ENCODE measurements around the gene ENOX1. TPM values are rescaled to one million over a fixed set of nuclear protein-coding genes. Genes with fewer than 3 reads are reported as not detected.

The ENOX1 gene
- total RNA-seq, 2 experiments from 2014 or later: not detected

GRCh38 chr13:43475140-43475539 lies 311.6 kb downstream of the ENOX1 start:
- H3K36me3 Mint-ChIP-seq: no peaks in the 10 kb centered on the region
- H3K4me3 Mint-ChIP-seq: no peak overlapping the region
- no peak overlapping the region for H3K27ac Mint-ChIP-seq
- H3K27me3 Mint-ChIP-seq: peaks cover 25% of the 10 kb centered on the region
- H3K4me1 Mint-ChIP-seq: no peaks in the 10 kb centered on the region
- ATAC-seq (ENCODE audit: low read depth): no peak
- no peaks in the 10 kb centered on the region for H3K9me3 Mint-ChIP-seq
- no peak for DNase-seq
- POLR2A ChIA-PET: no interaction called here

GRCh38 chr13:43473437-43473836 lies 313.3 kb downstream of the ENOX1 start:
- no peaks in the 10 kb centered on the region for H3K36me3 Mint-ChIP-seq
- no peaks in the 10 kb centered on the region for H3K9me3 Mint-ChIP-seq
- no peak overlapping the region for H3K4me3 Mint-ChIP-seq
- no peak for ATAC-seq (ENCODE audit: low read depth)
- no peak for DNase-seq
- H3K27ac Mint-ChIP-seq: no peak overlapping the region
- POLR2A ChIA-PET: no interaction called here
- no peaks in the 10 kb centered on the region for H3K4me1 Mint-ChIP-seq
- peaks cover 22% of the 10 kb centered on the region for H3K27me3 Mint-ChIP-seq

GRCh38 chr13:43472980-43473379 lies 313.8 kb downstream of the ENOX1 start:
- peaks cover 26% of the 10 kb centered on the region for H3K27me3 Mint-ChIP-seq

GRCh38 chr13:43472339-43472738 lies 314.4 kb downstream of the ENOX1 start:
- DNase-seq: no peak
- H3K4me1 Mint-ChIP-seq: no peaks in the 10 kb centered on the region
- POLR2A ChIA-PET: no interaction called here
- no peaks in the 10 kb centered on the region for H3K36me3 Mint-ChIP-seq
- H3K27ac Mint-ChIP-seq: no peak overlapping the region
- no peak overlapping the region for H3K4me3 Mint-ChIP-seq
- H3K9me3 Mint-ChIP-seq: no peaks in the 10 kb centered on the region
- no peak for ATAC-seq (ENCODE audit: low read depth)
- peaks cover 24% of the 10 kb centered on the region for H3K27me3 Mint-ChIP-seq

More at GRCh38 chr13:43472980-43473379, 313.8 kb downstream of the ENOX1 start:
- H3K27ac Mint-ChIP-seq: no peak overlapping the region
- no peak for DNase-seq
- H3K4me3 Mint-ChIP-seq: no peak overlapping the region
- no peaks in the 10 kb centered on the region for H3K9me3 Mint-ChIP-seq
- H3K36me3 Mint-ChIP-seq: no peaks in the 10 kb centered on the region
- no peak for ATAC-seq (ENCODE audit: low read depth)
- POLR2A ChIA-PET: no interaction called here
- H3K4me1 Mint-ChIP-seq: no peaks in the 10 kb centered on the region

GRCh38 chr13:43470610-43471009 lies 316.2 kb downstream of the ENOX1 start:
- POLR2A ChIA-PET: no interaction called here
- Mint-ChIP-seq H3K36me3 (no peaks in the 10 kb centered on the region), H3K4me3 (no peak overlapping the region), H3K27ac (no peak overlapping the region), H3K9me3 (no peaks in the 10 kb centered on the region), H3K4me1 (no peaks in the 10 kb centered on the region), H3K27me3 (peaks cover 24% of the 10 kb centered on the region)
- ATAC-seq (ENCODE audit: low read depth) (no peak), DNase-seq (no peak)

- no peak overlapping the region for H3K27ac Mint-ChIP-seq
- POLR2A ChIA-PET: no interaction called here
- no peaks in the 10 kb centered on the region for H3K4me1 Mint-ChIP-seq
- no peaks in the 10 kb centered on the region for H3K9me3 Mint-ChIP-seq
- DNase-seq (no peak), ATAC-seq (ENCODE audit: low read depth) (no peak)
- H3K27me3 Mint-ChIP-seq: peaks cover 19% of the 10 kb centered on the region
- no peak overlapping the region for H3K4me3 Mint-ChIP-seq
- no peaks in the 10 kb centered on the region for H3K36me3 Mint-ChIP-seq
These were observed 317.0 kb downstream of the ENOX1 start for GRCh38 chr13:43469791-43470190.

- Mint-ChIP-seq H3K4me3 (no peak overlapping the region), H3K9me3 (no peaks in the 10 kb centered on the region), H3K27ac (no peak overlapping the region), H3K27me3 (peaks cover 8% of the 10 kb centered on the region), H3K4me1 (no peaks in the 10 kb centered on the region), H3K36me3 (no peaks in the 10 kb centered on the region)
- POLR2A ChIA-PET: no interaction called here
- DNase-seq: no peak
- no peak for ATAC-seq (ENCODE audit: low read depth)
These were observed 322.1 kb downstream of the ENOX1 start for GRCh38 chr13:43464578-43465264.

- Mint-ChIP-seq H3K27ac (no peak overlapping the region), H3K36me3 (no peaks in the 10 kb centered on the region), H3K4me3 (no peak overlapping the region), H3K27me3 (peaks cover 11% of the 10 kb centered on the region), H3K9me3 (no peaks in the 10 kb centered on the region), H3K4me1 (no peaks in the 10 kb centered on the region)
- POLR2A ChIA-PET: no interaction called here
- DNase-seq (no peak), ATAC-seq (ENCODE audit: low read depth) (no peak)
These were observed 338.0 kb downstream of the ENOX1 start for GRCh38 chr13:43448605-43449336.

GRCh38 chr13:43446126-43446525 lies 340.6 kb downstream of the ENOX1 start:
- no peak for DNase-seq
- Mint-ChIP-seq H3K4me1 (no peaks in the 10 kb centered on the region), H3K4me3 (no peak overlapping the region), H3K27me3 (peaks cover 13% of the 10 kb centered on the region), H3K9me3 (no peaks in the 10 kb centered on the region), H3K27ac (no peak overlapping the region), H3K36me3 (no peaks in the 10 kb centered on the region)
- no peak for ATAC-seq (ENCODE audit: low read depth)
- POLR2A ChIA-PET: no interaction called here

- DNase-seq (no peak), ATAC-seq (ENCODE audit: low read depth) (no peak)
- no peak overlapping the region for H3K4me3 Mint-ChIP-seq
- peaks cover 13% of the 10 kb centered on the region for H3K27me3 Mint-ChIP-seq
- POLR2A ChIA-PET: no interaction called here
- no peaks in the 10 kb centered on the region for H3K4me1 Mint-ChIP-seq
- no peak overlapping the region for H3K27ac Mint-ChIP-seq
- no peaks in the 10 kb centered on the region for H3K36me3 Mint-ChIP-seq
- no peaks in the 10 kb centered on the region for H3K9me3 Mint-ChIP-seq
These were observed 341.1 kb downstream of the ENOX1 start for GRCh38 chr13:43445668-43446067.

- POLR2A ChIA-PET: no interaction called here
- DNase-seq (no peak), ATAC-seq (ENCODE audit: low read depth) (no peak)
- no peak overlapping the region for H3K4me3 Mint-ChIP-seq
- H3K27me3 Mint-ChIP-seq: peaks cover 16% of the 10 kb centered on the region
- H3K9me3 Mint-ChIP-seq: no peaks in the 10 kb centered on the region
- no peak overlapping the region for H3K27ac Mint-ChIP-seq
- no peaks in the 10 kb centered on the region for H3K4me1 Mint-ChIP-seq
- no peaks in the 10 kb centered on the region for H3K36me3 Mint-ChIP-seq
These were observed 342.7 kb downstream of the ENOX1 start for GRCh38 chr13:43444081-43444480.

GRCh38 chr13:43441899-43442499 lies 344.8 kb downstream of the ENOX1 start:
- no peak overlapping the region for H3K4me3 Mint-ChIP-seq
- H3K27ac Mint-ChIP-seq: no peak overlapping the region
- no peaks in the 10 kb centered on the region for H3K36me3 Mint-ChIP-seq
- no peaks in the 10 kb centered on the region for H3K9me3 Mint-ChIP-seq
- H3K27me3 Mint-ChIP-seq: peaks cover 15% of the 10 kb centered on the region
- no peak for DNase-seq
- no peak for ATAC-seq (ENCODE audit: low read depth)
- POLR2A ChIA-PET: no interaction called here
- no peaks in the 10 kb centered on the region for H3K4me1 Mint-ChIP-seq

GRCh38 chr13:43441464-43441863 lies 345.3 kb downstream of the ENOX1 start:
- ATAC-seq (ENCODE audit: low read depth): no peak
- POLR2A ChIA-PET: no interaction called here
- Mint-ChIP-seq H3K4me3 (no peak overlapping the region), H3K27ac (no peak overlapping the region), H3K36me3 (no peaks in the 10 kb centered on the region), H3K9me3 (no peaks in the 10 kb centered on the region), H3K4me1 (no peaks in the 10 kb centered on the region), H3K27me3 (peaks cover 15% of the 10 kb centered on the region)
- no peak for DNase-seq

GRCh38 chr13:43434191-43434590 lies 352.6 kb downstream of the ENOX1 start:
- no peak for ATAC-seq (ENCODE audit: low read depth)
- no peak overlapping the region for H3K27ac Mint-ChIP-seq
- DNase-seq: no peak
- no peaks in the 10 kb centered on the region for H3K4me1 Mint-ChIP-seq
- POLR2A ChIA-PET: no interaction called here
- peaks cover 10% of the 10 kb centered on the region for H3K27me3 Mint-ChIP-seq
- H3K9me3 Mint-ChIP-seq: no peaks in the 10 kb centered on the region
- H3K36me3 Mint-ChIP-seq: no peaks in the 10 kb centered on the region
- H3K4me3 Mint-ChIP-seq: no peak overlapping the region
